Measurements from ENCODE around the gene RPS6KL1.
A peak's percentile ranks its signal among the peaks of the same experiment; 100 is the strongest.

RPS6KL1 gene

GRCh38 chr14:74951443-74952179 lies 28.6 kb upstream of the RPS6KL1 start:
- DNase-seq = no peak

GRCh38 chr14:74950795-74951442 lies 27.9 kb upstream of the RPS6KL1 start:
- no peak for DNase-seq

DNA sequence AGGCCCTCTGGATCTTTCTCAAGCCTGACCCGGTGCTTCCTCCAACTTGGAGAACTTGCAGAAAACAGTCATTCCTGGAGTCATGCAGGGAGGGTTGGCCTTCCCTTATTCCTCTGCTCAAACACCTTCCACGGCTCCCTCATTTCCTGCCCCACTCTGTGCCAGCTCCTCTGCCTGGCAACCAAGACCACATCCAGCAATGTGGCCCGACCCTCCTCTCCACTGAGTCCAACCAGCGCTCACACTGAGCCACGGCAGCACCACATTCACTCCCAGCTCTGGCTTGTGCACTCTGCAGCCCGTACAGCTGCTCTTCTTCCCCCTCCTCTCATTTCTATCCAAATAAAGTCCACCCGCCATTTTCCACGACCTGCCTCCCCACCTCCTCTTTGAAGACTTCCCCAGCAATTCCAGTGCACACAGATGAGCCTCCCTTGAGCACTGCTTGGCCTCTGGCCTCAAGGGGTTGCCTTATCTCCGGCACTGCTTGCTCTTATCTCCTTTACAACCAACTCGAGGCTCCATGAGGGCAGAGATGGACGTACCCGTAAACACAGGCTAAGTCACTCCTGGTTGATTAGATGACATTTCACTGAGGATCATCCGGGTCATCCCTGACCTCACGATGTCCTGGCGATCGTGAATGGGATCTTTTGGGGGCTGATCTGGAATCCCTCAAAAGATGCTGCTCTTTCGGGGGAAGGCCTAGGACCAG lies 27.0 kb upstream of the RPS6KL1 start:
- DNase-seq = no peak

DNA sequence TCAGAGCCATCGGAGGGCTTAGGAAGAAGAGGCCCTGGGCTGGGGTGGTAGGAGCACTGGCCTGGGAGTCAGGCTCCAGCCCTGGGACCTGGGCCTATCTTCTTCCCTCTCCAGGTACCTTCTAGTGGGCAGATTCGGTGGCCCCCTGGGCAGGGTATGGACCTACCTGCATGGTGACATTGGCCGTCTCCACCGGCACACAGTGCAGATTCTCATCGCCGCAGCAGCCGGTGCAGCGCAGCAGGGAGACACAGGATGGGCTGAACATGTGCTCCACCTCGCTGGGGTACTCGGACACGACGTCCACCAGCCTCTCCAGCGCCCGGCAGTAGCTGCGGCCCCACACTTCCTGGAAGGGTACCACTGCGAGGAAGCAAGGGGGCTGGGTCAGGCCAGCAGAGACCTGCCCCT lies 26.1 kb upstream of the RPS6KL1 start:
- DNase-seq = no peak

DNA sequence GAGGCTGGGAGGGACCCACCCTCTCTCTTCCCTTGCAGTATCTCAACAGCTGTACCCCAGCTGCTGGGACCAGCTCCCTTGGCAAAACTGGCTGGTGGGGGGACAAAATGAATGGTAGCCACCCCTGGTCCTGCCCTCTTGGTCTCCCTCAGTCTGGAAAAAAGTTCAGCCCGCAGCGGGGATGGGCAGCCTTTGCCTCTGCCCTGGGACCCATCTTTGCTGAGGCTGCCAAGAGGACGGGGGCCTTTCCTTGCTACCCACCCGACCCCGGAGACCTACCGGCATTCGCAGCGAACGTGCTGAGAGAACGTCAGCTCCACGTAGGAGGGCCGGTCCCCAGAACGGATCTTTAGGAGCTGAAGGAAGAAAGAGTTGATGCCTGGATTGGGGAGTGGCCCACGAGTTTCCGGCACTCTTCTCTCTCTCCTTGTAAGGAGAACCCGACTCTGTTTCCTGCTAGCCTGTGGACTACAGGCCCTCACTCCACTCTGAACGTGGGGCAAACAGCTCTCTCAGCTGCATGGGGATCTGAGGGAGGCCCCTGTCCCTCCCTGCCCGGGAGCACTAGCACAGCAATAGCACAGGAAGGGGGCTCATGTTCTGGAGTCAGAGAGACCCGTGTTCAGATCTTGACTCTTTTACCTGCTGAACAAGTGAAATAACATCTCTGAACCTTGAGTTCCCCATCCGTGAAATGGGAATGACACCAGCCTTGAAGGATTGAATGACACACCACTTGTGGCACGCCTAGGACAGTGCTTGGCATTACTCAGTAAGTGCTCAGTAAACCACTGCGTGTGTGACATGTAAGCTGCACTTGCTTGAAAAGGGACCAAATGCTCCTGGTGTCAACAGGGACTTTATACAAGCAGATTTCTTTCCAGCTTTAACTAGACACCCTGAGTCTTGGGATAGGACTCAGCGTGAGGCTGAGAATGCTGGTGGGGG lies 25.4 kb upstream of the RPS6KL1 start:
- no peak for DNase-seq

DNA sequence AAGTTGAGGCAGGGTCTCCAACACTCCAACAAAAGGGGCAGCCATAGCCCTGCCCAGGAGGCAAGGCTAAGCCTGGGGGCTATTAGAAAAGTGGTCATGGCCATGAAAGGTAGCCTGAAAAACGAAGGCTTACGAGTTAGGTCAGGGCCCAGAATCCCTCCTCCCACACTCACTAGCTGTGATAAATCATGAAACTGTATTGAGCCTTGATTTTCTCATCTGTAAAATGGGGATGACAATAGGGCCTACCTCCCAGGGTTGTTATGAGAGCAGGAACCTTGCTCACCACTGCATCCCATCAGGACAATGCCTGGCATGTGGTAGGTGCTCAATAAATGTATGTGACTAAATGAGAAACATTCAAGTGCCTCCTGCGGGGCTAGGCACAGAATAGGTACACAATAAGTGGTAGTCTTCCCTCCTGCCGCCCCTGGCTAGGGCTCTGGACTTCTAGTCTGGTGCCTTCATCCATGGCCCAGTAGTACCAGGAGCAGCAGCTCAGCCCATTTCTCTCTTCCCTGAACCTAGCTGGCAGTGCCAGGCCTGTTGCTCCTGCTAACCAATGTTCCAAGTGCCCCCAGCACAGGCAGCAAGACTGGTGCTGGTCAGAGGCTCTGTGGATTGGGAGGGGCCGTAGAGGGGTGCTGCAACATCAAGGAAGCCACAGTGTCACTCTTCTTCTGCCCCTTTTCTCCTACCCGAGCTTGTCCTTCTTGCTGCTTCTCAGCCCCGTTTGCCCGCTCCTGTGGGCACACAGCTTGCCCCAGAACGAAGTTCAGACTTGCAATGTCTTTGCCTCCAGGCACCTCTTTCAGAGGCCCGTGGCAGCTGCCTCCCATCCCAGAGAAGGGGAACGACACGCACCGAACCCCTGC lies 24.5 kb upstream of the RPS6KL1 start:
- DNase-seq = no peak

DNA sequence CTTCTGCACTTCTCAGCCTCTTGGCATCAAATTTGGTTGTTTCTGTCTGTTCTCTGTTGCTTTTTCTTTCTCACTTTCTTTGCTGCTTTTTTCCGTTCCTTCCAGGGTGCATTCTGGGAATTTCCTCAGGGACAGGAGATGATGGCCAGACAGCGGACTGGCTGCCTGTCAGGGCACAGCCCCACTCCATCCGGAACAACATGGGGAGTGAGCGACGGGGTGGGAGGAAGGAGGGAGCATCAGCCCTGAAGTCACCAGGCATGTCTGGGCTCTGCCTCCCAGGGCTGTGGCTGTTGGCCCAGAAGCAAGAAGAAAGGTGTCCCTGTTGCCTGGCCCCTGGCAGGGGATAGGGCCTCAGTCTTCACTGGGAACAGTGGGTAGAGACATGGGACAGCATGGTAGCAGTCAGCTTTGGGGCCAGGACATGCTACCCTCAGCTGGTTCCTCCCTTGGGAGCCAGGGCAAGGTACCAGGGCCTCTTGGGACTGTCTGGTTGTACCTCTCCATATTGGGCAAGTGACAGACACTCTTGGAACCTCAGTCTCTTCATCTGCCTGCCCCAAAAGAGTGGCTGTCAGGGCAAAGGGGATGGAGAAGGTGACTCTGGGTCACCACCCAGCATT lies 23.7 kb upstream of the RPS6KL1 start:
- DNase-seq = no peak

DNA sequence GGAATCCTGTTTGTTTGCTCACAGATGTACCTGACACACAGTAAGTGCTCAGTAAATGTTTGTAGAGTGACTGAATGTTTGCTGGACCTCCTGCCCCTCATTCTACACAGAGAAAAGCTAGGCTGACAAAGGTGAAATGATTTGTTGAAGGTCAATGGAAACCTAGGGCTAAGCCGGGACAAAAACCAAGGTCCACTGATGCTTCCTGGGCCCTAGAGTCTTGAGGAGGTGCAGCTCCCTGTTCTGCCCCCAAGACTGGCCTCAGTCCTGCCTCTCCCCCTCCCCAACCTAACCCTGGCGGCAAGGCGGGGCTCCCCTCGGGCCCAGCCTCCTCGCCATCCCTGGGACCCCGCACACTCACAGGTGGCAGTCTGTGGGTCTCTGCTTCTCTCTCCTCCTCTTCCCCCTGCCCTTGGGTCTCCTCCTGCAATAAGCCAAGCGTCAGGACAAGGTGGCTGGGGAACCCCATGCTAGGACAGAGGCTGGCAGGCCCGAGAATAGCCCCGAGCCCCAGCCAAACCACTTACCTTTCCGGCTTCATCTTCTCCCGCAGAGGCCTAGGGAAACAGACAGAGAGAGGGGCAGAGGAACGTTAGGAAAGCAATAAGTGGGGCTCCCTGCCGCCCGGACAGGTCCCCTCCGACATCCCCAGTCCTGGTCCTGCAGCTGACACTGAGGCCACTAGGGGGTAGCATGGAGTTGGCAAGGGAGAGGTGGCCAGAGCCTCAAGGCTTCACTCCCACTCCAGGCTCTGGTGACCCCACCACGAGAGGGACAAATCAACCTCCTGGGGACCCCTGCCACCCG lies 23.0 kb upstream of the RPS6KL1 start:
- peak; percentile 87 for DNase-seq

GRCh38 chr14:74945261-74945851 lies 22.3 kb upstream of the RPS6KL1 start:
- DNase-seq = peak; percentile 72

DNA sequence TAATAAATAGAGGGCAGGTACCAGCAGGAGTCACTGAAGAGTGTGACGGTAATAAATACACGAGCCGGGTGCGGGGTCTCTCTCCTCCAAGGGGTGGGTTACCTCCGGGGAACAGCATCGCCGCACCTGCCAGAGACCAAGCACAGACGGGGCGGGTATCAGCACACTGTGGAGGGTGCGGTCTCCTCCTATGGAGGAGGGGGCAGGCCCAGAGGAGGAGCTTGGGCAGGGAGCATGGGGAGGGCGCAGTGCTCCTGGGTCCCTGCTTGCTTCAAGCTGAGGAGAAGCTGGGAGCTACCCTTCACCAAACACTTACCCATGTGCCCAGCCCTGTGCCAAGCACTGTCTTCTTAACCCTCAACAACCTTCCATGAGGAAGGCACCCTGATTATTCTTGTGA lies 19.5 kb upstream of the RPS6KL1 start:
- DNase-seq = no peak

DNA sequence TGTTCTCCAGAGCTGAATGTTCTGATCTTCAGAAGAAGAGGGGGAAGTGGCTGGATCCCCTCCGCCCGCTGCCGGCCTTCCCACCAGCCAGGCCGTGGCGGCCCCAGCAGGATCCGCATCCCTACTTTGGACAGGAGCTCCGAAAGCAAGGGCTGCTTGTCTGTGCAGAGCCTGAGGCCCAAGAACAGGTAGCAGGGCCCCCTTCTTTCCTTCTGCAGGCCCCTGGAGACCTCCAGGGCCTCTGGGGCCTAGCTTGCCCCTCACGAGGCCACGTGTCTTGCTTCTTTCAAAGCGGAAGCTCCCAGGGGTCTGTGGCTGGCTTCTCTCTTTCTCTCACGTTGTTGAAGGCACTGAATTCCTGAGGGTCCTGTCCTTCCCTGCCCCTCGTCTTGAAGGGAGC lies 19.1 kb upstream of the RPS6KL1 start:
- DNase-seq = no peak

- peak; percentile 83 for DNase-seq
Measured at GRCh38 chr14:74941676-74942097, 18.6 kb upstream of the RPS6KL1 start.

- DNase-seq = no peak
Measured at GRCh38 chr14:74940956-74941565, 18.0 kb upstream of the RPS6KL1 start.

DNA sequence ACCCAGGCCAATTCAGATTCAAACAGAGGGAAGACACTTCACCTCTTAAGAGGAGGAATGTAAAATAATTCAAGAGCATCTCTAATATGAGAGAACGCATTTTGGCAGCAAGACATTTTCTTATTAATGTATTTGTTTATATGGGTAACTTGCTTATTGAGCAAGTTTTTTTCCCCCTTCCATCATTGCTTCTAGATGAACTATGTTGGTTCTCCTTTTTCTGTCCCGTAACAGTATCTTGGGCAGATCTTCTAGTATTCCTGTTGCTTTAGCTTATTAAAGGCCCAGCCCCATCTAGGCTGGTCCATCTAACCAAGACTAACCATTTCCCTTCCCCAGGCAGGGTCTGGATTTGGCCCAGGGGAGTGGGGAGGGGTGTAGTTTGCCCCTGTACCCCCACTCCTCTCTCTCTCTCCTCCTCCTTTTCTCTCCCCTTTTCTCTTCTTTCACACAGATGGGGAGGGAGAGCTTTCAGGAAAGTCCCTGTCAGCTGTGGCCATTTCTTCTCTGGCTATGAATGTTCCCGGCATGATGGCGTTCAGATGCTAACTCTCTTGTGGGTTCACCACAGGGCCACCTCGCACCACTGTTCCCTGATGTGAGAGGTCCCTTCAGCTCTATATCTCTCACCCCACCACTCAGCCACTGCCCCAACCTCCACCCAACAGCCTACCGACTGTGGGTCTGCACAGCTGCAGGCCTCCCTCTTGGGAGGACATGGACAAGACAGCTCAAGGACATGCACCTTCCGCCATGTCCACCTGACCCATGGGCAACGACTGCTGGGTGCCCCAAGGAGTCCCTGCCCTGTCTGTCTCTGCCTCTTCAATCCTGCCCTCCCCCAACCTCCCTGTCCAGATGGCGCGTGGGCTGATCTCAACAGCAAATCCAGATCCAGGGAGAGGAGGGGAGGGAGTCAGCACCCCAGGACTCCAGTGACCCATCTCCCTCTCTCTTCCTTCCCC lies 15.8 kb upstream of the RPS6KL1 start:
- no peak for DNase-seq

DNA sequence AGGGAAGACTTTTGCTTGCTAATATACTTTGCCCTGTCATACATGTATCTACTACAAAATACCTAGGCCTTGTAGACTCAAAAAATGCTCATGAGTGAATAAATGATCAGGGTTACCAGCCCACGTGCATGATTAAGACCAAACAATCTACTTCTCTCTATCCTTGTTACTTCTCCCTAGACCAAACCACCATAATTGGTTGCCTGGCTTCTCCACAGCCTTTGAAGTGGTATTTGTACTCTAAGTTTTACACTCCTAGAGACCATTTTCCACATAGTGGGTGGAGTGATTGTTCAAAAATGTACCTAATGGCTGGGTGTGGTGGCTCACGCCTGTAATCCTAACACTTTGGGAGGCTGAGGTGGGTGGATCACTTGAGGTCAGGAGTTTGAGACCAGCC lies 14.1 kb upstream of the RPS6KL1 start:
- no peak for DNase-seq

DNA sequence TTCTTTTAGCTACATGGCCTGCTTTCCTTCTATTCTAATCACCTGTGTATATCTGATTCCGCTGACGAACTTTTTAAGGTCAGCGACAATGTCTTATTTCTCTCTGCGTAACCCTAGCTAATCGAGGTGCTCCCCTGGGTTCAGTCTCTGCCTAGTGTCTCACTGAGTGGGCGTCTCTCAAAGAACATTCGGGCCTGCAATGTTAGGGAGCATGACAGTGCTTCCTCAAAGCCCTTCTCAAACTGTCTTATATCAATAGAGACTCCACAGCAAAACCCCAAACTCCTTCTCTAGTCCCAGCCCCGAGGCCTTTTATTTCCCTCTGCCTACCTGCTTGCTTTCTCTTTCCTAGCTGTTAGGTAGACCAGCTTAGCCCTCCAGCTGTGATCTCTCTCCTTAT lies 13.7 kb upstream of the RPS6KL1 start:
- DNase-seq = no peak

DNA sequence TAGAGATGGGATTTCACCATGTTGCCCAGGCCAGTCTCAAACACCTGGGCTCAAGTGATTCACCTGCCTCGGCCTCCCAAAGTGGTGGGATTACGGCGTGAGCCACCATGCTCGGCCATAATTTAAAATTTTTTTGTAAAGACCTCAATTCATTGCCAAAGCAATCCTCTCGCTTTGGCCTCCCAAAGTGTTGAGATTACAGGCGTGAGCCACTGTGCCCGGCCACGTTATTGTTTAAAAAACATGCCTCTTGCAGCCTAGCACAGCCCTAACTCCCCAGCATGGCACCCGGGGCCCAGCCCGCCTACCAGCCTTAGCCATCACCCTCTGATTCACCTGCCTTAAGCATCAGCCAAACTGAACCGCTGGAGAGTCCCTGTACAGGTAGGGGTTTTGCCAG lies 13.1 kb upstream of the RPS6KL1 start:
- no peak for DNase-seq

- no peak for DNase-seq
Measured at GRCh38 chr14:74935360-74935680, 12.3 kb upstream of the RPS6KL1 start.
